CD8-positive, alpha-beta memory T cell (primary cell): ENCODE measurements around the gene SLC8B1. TPM values are rescaled to one million over a fixed set of nuclear protein-coding genes. Genes with fewer than 3 reads are reported as not detected.

Source experiments
- CTCF ChIA-PET: fragments of 350-600 bp; sonication (Branson Sonifier 250); formaldehyde crosslinking; loops from one replicate; lab custom pipeline; 2021; ENCODE audit warnings: antibody characterized with exemption; lab: Charles Lee
- POLR2A ChIA-PET: fragments of 350-600 bp; sonication (Branson Sonifier 250); formaldehyde crosslinking; loops from one replicate; lab custom pipeline; 2021; ENCODE audit warnings: antibody characterized with exemption; lab: Charles Lee
- DNase-seq, 5 donors: peaks; one replicate each; pipeline versions ENCODE4 v3.0.0 to v3.0.0-alpha.2; 2020 to 2022; ENCODE audit warnings: mixed read lengths in 1 of 5
- H3K27ac ChIP-seq: one replicate; pipeline ENCODE4 v1.7.0; 2013; ENCODE audit warnings: low read depth, mild to moderate bottlenecking, low read length, moderate library complexity
- H3K27me3 ChIP-seq: 2 replicates; pipeline ENCODE4 v1.7.0; 2013; ENCODE audit warnings: low read length, mild to moderate bottlenecking; ENCODE audit not compliant: insufficient read depth, poor library complexity, severe bottlenecking
- H3K36me3 ChIP-seq: 2 replicates; pipeline ENCODE4 v1.7.0; 2013; ENCODE audit warnings: mild to moderate bottlenecking, low read length, moderate library complexity; ENCODE audit not compliant: insufficient read depth
- H3K4me1 ChIP-seq: 2 replicates; pipeline ENCODE4 v1.7.0; 2013; ENCODE audit warnings: mild to moderate bottlenecking, low read length, moderate library complexity; ENCODE audit not compliant: insufficient read depth
- H3K4me3 ChIP-seq: 2 replicates; pipeline ENCODE4 v1.7.0; 2013; ENCODE audit warnings: mild to moderate bottlenecking, low read length
- H3K9me3 ChIP-seq: 2 replicates; pipeline ENCODE4 v1.7.0; 2013; ENCODE audit warnings: mild to moderate bottlenecking, low read length
- H3K27ac Mint-ChIP-seq, 8 donors: one replicate each; pipeline ENCODE4 v1.8.0; 2020 to 2021; ENCODE audit warnings: mixed read lengths in 8 of 8, mild to moderate bottlenecking in 6 of 8, inconsistent platforms in 3 of 8, moderate library complexity in 3 of 8
- H3K27me3 Mint-ChIP-seq, 2 donors: one replicate each; pipeline ENCODE4 v1.8.0; 2020 to 2021; ENCODE audit warnings: mixed read lengths in 2 of 2, mild to moderate bottlenecking in 1 of 2, moderate library complexity in 1 of 2
- H3K36me3 Mint-ChIP-seq, 3 donors: one replicate each; pipeline ENCODE4 v1.8.0; 2020 to 2021; ENCODE audit warnings: mixed read lengths in 3 of 3, inconsistent platforms in 1 of 3, mild to moderate bottlenecking in 1 of 3
- H3K4me1 Mint-ChIP-seq, 3 donors: one replicate each; pipeline ENCODE4 v1.8.0; 2020 to 2021; ENCODE audit warnings: mixed read lengths in 3 of 3, inconsistent platforms in 1 of 3, mild to moderate bottlenecking in 1 of 3
- H3K4me3 Mint-ChIP-seq, 7 donors: one replicate each; pipeline ENCODE4 v1.8.0; 2020 to 2021; ENCODE audit warnings: mixed read lengths in 7 of 7, mild to moderate bottlenecking in 6 of 7, moderate library complexity in 4 of 7, inconsistent platforms in 2 of 7
- H3K9me3 Mint-ChIP-seq, 5 donors: one replicate each; pipeline ENCODE4 v1.8.0; 2020 to 2022; ENCODE audit warnings: mixed read lengths in 5 of 5, mild to moderate bottlenecking in 3 of 5, moderate library complexity in 2 of 5, inconsistent platforms in 1 of 5
- polyA plus RNA-seq: library from polyadenylated mRNA; unstranded; fragments of 300-500 nt; fragmentation: Illumina TruSeq; gene quantifications from one replicate; pipeline ENCODE4 v1.2.3, GENCODE V29; 2021
- total RNA-seq, 2 experiments: library from RNA; stranded (reverse); gene quantifications; one replicate each; pipeline ENCODE4 v1.2.3, GENCODE V29; 2021

The SLC8B1 gene
- total and polyA plus RNA-seq, 3 experiments from 2014 or later = 14.9 to 26.8 (median 16.8) TPM

- Mint-ChIP-seq H3K36me3 (peaks cover 0 to 66% (median 17%) of the 10 kb centered on the region in 3 donors), H3K4me1 (peaks cover 0 to 8% (median 3%) of the 10 kb centered on the region in 3 donors), H3K27me3 (no peaks in the 10 kb centered on the region), H3K9me3 (no peaks in the 10 kb centered on the region), H3K4me3 (no peak overlapping the region), H3K27ac (no peak overlapping the region)
- Histone ChIP-seq H3K9me3 (no peaks in the 10 kb centered on the region), H3K4me3 (no peak overlapping the region), H3K27me3 (no peaks in the 10 kb centered on the region), H3K36me3 (peaks cover 32% of the 10 kb centered on the region), H3K4me1 (peaks cover 16% of the 10 kb centered on the region), H3K27ac (no peak overlapping the region)
- POLR2A ChIA-PET = no interaction called here
- CTCF ChIA-PET = no interaction called here
- no peak for DNase-seq
These were observed 67.3 kb downstream of the SLC8B1 start for GRCh38 chr12:113267621-113268020.

DNA sequence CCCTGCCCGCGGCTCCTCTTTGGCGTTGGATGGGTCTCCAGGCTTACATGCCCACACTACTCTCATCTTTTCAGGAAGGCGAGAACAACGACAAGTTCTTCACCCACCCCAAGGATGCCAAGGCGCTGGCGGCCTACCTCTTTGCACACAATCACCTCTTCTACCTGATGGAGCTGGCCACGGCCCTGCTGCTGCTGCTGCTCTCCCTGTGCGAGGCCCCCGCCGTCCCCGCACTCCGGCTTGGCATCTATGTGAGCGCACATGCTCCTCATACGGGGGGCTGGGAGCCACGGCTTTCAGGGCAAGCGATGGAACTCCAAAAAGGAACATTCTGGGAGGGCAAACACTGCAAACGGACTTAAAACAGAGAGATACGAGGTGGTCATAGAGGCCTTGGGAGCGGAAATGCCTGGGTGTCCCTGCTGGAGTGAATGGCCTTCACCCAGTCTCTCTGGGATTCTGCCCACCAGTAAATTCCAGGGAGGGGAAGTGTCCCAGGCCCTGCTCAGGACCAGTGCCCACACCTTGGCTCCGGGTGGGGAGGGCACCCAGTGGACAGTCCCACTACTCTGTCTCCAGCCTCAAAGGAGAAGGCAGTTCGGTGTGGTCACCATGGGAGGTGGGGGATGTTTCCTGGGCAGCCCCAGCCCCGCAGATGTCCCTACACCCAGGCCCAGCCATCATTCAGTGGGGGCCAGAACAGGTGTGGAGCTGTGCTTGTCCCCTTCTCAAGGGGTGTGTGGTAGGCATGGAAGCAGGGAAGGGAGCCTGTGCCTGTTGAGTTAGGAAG is 68.6 kb downstream of the SLC8B1 start:
- ChIA-PET POLR2A (no interaction called here), CTCF (no interaction called here)
- Mint-ChIP-seq H3K27ac (peak overlapping the region in 2 of 8 donors; percentile 17 to 46), H3K4me3 (no peak overlapping the region), H3K4me1 (peaks cover 8 to 20% (median 15%) of the 10 kb centered on the region in 3 donors), H3K9me3 (no peaks in the 10 kb centered on the region), H3K27me3 (no peaks in the 10 kb centered on the region), H3K36me3 (peaks cover 0 to 56% (median 12%) of the 10 kb centered on the region in 3 donors)
- Histone ChIP-seq H3K9me3 (no peaks in the 10 kb centered on the region), H3K4me3 (no peak overlapping the region), H3K27me3 (no peaks in the 10 kb centered on the region), H3K27ac (no peak overlapping the region), H3K36me3 (peaks cover 22% of the 10 kb centered on the region), H3K4me1 (peaks cover 29% of the 10 kb centered on the region)
- no peak for DNase-seq

DNA sequence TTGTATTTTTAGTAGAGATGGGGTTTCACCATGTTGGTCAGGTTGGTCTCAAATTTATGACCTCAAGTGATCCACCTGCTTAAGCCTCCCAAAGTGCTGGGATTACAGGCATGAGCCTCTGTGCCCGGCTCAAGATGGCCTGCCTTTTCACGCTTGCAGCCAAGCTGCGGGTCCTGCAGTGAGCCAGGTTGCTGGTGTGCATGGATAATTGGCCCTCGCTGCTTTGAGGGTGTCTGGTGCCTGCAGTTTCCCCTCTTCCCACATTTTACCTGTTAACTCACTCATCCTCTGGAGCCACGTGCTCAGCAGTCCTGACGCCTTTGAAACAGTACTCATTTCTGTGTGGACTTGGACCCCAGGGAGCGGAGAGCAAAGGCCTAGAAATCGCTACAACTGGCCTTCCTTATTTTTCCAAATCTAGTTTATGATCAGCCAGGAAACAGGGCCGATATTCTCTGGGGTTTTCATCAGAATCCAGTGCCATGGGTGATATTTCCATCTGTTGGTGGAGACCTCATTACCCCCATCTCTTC is 71.4 kb downstream of the SLC8B1 start:
- DNase-seq = no peak
- Mint-ChIP-seq H3K27me3 (no peaks in the 10 kb centered on the region), H3K27ac (no peak overlapping the region), H3K4me3 (no peak overlapping the region), H3K4me1 (peaks cover 12 to 36% (median 23%) of the 10 kb centered on the region in 3 donors), H3K36me3 (peaks cover 0 to 40% (median 14%) of the 10 kb centered on the region in 3 donors), H3K9me3 (no peaks in the 10 kb centered on the region)
- CTCF ChIA-PET = no interaction called here
- POLR2A ChIA-PET = no interaction called here
- no peak overlapping the region for H3K27ac ChIP-seq
- no peak overlapping the region for H3K4me3 ChIP-seq
- H3K27me3 ChIP-seq = no peaks in the 10 kb centered on the region
- H3K9me3 ChIP-seq = no peaks in the 10 kb centered on the region
- H3K4me1 ChIP-seq = peaks cover 49% of the 10 kb centered on the region
- H3K36me3 ChIP-seq = peaks cover 15% of the 10 kb centered on the region

GRCh38 chr12:113262710-113263109 is 72.2 kb downstream of the SLC8B1 start:
- ChIA-PET CTCF (no interaction called here), POLR2A (no interaction called here)
- DNase-seq = no peak
- Histone ChIP-seq H3K27ac (no peak overlapping the region), H3K9me3 (no peaks in the 10 kb centered on the region), H3K36me3 (peaks cover 8% of the 10 kb centered on the region), H3K4me1 (peaks cover 49% of the 10 kb centered on the region), H3K27me3 (no peaks in the 10 kb centered on the region), H3K4me3 (no peak overlapping the region)
- Mint-ChIP-seq H3K4me1 (peaks cover 12 to 36% (median 23%) of the 10 kb centered on the region in 3 donors), H3K27ac (peak overlapping the region in 5 of 8 donors; percentile 23 to 81 (median 40)), H3K36me3 (peaks cover 0 to 32% (median 12%) of the 10 kb centered on the region in 3 donors), H3K4me3 (peak overlapping the region in 1 of 7 donors; percentile 41), H3K9me3 (no peaks in the 10 kb centered on the region), H3K27me3 (no peaks in the 10 kb centered on the region)

GRCh38 chr12:113261847-113262470 is 73.0 kb downstream of the SLC8B1 start:
- peak overlapping the region in 5 of 8 donors; percentile 11 to 81 (median 61) for H3K27ac Mint-ChIP-seq
- no peaks in the 10 kb centered on the region for H3K27me3 Mint-ChIP-seq
- Histone ChIP-seq H3K36me3 (peaks cover 6% of the 10 kb centered on the region), H3K4me3 (peak overlapping the region; percentile 36), H3K27me3 (no peaks in the 10 kb centered on the region), H3K4me1 (peaks cover 49% of the 10 kb centered on the region), H3K27ac (no peak overlapping the region), H3K9me3 (no peaks in the 10 kb centered on the region)
- peaks cover 12 to 36% (median 23%) of the 10 kb centered on the region in 3 donors for H3K4me1 Mint-ChIP-seq
- peaks cover 0 to 25% (median 11%) of the 10 kb centered on the region in 3 donors for H3K36me3 Mint-ChIP-seq
- peak overlapping the region in 3 of 7 donors; percentile 28 to 52 (median 31) for H3K4me3 Mint-ChIP-seq
- ChIA-PET POLR2A (interaction anchor here (0.6 to 0.8 kb wide), 2 partner anchors 54 to 124 kb away, joined by 3 read pairs; no protein-coding TSS in a partner anchor), CTCF (no interaction called here)
- no peaks in the 10 kb centered on the region for H3K9me3 Mint-ChIP-seq
- peak in 1 of 5 donors; percentile 28 for DNase-seq

DNA sequence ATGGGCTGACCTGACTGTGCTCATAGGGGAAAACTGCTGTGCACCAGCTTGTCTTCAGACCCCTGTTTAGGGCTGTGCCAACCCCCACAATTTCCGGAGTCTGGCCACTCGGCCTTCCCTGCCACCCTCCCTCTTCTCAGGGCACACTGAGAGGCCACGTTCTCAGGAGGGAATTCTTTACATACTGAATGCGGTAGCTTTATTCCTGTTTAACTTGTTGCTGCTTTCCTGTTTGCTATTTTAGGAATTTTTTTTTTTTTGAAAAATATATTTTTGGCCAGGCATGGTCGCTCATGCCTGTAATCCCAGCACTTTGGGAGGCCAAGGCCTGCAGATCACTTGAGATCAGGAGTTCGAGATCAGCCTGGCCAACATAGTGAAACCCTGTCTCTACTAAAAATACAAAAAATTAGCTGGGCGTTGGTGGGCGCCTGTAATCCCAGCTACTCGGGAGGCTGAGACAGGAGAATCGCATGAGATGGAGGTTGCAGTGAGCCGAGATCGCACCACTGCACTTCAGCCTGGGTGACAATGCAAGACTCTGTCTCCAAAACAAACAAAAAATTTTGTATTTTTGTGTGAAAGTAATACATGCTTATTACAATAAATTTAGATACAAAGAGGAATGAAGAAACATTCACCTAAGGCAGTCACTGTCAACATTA is 74.1 kb downstream of the SLC8B1 start:
- H3K9me3 ChIP-seq = no peaks in the 10 kb centered on the region
- POLR2A ChIA-PET = interaction anchor here (0.6 kb wide), 1 partner anchor 152 kb away, joined by 6 read pairs; no protein-coding TSS in a partner anchor
- H3K4me1 ChIP-seq = peaks cover 49% of the 10 kb centered on the region
- Mint-ChIP-seq H3K9me3 (no peaks in the 10 kb centered on the region), H3K4me1 (peaks cover 12 to 36% (median 23%) of the 10 kb centered on the region in 3 donors), H3K36me3 (peaks cover 0 to 14% (median 7%) of the 10 kb centered on the region in 3 donors), H3K27me3 (no peaks in the 10 kb centered on the region), H3K27ac (peak overlapping the region in 1 of 8 donors; percentile 13), H3K4me3 (peak overlapping the region in 1 of 7 donors; percentile 23)
- CTCF ChIA-PET = no interaction called here
- DNase-seq = no peak
- H3K27me3 ChIP-seq = no peaks in the 10 kb centered on the region
- H3K27ac ChIP-seq = no peak overlapping the region
- no peak overlapping the region for H3K4me3 ChIP-seq
- H3K36me3 ChIP-seq = no peaks in the 10 kb centered on the region

DNA sequence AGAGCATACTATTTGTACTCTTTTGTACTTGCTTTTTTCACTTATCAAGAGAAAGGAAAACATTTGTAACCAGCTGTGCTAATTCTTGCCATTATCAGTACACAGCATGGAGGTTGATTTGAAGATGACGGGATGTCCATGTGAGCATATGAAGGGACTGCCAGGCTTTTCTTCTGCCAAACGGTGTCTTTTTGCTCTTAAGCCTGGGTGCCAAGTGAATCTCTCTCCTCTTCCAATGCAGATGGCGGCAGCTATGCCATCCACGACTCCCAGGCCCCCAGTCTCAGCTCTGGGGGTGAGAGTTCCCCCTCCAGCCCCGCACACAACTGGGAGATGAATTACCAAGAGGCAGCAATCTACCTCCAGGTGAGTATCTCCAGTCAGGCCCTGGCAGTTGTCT is 74.8 kb downstream of the SLC8B1 start:
- Histone ChIP-seq H3K27me3 (no peaks in the 10 kb centered on the region), H3K4me1 (peaks cover 49% of the 10 kb centered on the region), H3K27ac (no peak overlapping the region), H3K9me3 (no peaks in the 10 kb centered on the region), H3K36me3 (no peaks in the 10 kb centered on the region), H3K4me3 (no peak overlapping the region)
- H3K27ac Mint-ChIP-seq = peak overlapping the region in 3 of 8 donors; percentile 13 to 53 (median 38)
- CTCF ChIA-PET = no interaction called here
- H3K36me3 Mint-ChIP-seq = peaks cover 0 to 11% (median 6%) of the 10 kb centered on the region in 3 donors
- H3K27me3 Mint-ChIP-seq = no peaks in the 10 kb centered on the region
- POLR2A ChIA-PET = no interaction called here
- no peak for DNase-seq
- peaks cover 12 to 36% (median 23%) of the 10 kb centered on the region in 3 donors for H3K4me1 Mint-ChIP-seq
- H3K4me3 Mint-ChIP-seq = no peak overlapping the region
- no peaks in the 10 kb centered on the region for H3K9me3 Mint-ChIP-seq
